NOMO-1 (cell line): ENCODE data around the gene CGA.
"Not testable (repeated sequence)": the region's sequence is repeated elsewhere in the genome, so short reads cannot be mapped to it uniquely, and the experiment has no call there.

Experiments used
- DNase-seq, 2 experiments: peaks; one replicate each; lab custom pipeline; 2025; ENCODE audit not compliant: unreplicated experiment in 2 of 2; lab: John Stamatoyannopoulos, UW

CGA gene

DNA sequence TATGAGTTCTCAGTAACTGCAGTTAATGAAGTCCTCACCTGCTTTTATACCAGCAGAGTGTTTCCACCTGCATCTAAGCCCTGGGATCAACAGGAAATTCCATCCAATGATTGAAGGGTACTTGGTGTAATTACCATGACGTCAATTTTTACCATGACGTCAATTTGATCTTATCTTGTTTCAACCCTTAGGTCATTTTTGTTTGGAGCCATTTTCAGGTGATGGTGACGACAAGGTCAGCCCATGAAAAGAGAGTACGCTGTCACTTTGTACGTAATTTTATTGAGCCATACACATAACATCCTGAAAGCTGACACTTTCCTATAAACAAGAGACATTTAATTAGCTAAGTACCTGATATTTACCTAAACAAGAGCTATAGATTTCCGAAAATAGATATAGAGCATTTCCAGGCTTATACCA lies at the start of gene CGA:
Gene CGA (minus strand): TSS at position 20 of the 423 bp plus-strand sequence. CDS start 6,906 bp downstream, outside the sequence.
- no peak for DNase-seq

DNA sequence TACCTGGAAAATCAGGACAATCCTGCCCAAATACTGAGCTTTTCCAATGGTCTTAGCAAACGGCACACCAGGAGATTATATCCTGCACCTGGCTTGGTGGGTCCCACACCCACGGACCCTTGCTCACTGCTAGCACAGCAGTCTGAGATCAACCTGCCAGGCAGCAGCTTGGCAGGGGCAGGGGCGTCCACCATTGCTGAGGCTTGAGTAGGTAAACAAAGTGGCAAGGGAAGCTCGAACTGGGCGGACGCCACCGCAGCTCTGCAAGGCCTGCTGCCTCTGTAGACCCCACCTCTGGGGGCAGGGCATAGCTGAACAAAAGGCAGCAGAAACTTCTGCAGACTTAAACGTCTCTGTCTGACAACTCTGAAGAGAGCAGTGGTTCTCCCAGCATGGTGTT lies 45.0 kb upstream of the CGA start:
- DNase-seq: not testable (repeated sequence)

DNA sequence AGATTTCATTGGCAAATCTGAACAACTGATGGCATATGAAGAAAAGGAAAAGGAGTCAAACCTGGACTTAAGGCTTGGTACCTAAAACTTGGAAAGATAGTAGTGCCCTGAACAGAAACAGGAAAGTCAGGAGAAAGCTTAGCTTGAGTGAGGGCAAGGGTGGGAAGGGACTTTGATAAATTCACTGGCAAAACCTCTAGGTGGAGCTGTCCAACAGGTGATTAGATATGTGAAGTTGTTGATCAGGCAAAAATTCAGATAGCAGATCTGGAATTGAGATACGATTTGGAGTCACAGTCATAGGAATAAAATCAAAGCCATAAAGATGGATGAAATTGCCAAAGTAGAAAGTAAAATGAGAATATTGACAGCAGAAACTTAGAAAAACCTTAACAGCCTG lies 44.3 kb upstream of the CGA start:
- peak; percentile 37 to 62 for DNase-seq

DNA sequence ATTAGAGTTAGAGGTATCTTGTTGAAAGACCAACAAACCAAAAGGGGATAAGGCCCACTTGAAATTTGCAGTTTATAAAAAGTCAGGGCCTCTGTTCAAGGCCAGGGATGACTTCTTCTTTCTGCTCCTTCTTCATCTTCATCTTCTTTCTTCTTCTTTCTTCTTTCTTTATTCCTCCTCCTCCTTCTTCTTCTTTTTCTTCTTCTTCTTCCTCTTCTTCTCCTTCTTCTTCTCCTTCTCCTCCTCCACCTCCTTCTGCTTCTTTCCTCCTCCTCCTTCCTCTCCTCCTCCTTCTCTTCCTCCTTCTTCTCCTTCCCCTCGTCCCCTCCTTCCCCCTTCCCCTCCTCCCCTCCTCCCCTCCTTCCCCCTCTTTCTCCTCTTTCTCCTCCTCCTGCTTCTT lies 42.1 kb upstream of the CGA start:
- no peak for DNase-seq

DNA sequence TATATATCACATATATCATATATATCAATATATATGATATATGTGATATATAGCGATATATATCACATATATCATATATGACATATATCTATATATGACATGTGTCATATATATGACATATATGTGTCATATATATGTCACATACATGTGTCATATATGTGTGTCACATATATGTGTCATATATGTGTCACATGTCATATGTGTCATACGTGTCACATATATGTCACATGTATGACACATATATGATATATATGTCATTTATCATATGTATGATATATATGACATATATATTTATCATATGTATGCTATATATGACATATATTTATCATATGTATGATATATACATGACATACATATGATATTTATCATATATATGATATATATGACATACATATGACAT lies 32.8 kb upstream of the CGA start:
- DNase-seq: no peak

DNA sequence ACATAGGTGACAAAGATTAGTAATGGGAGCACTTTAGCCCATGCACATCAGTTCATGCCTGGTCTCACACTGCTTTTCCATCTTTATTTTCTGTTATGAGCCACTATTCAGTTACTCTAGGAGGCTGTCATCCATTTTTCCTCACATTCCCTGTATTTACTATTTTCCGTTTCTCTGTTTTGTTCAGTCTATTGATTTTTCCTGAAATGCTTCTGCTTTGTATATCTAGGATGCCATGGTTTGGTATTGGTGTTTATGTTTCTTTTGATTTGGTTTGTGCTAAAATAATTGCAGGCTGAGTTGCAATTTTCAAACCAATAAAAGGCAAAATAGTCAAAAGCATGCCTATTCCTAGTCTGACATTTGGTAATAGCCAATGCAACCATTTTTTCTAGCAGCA lies 31.6 kb upstream of the CGA start:
- DNase-seq: no peak

DNA sequence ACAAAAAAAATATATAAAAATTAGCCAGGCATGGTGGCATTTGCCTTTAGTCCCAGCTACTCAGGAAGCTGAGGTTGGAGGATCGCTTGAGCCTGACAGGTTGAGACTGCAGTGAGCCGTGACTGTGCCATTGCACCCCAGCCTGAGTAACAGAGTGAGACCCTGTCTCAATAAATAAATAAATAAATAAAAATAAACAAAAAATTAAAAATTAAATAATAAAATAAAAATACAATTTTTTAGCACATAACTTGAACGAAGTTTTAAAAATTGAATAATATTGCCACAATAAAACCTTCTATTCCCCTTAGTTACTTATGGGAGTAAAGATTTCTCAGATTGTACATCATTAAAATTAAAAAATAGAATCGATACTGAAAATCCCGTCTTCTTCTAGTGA lies 29.2 kb upstream of the CGA start:
- DNase-seq: no peak

DNA sequence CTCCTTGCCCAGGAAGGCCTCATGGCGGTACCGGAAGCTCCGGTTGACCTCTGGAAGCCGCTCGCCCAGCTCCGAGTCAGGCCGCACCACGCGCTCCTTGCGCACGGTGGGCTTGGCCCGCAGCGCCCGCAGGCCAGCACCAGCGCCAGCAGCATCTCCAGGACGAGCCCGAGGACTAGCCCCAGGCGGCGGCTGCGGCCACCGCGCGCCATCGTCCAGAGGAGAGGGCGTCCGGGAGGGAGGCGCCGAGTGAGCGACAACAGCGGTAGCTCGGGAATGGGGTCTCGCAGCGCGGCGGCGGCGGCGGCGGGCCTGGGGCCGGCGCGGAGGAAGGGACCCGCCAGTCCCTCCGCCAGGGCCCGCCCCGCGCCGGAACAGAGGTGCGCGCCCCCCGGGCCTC lies 27.6 kb upstream of the CGA start:
- DNase-seq: no peak

DNA sequence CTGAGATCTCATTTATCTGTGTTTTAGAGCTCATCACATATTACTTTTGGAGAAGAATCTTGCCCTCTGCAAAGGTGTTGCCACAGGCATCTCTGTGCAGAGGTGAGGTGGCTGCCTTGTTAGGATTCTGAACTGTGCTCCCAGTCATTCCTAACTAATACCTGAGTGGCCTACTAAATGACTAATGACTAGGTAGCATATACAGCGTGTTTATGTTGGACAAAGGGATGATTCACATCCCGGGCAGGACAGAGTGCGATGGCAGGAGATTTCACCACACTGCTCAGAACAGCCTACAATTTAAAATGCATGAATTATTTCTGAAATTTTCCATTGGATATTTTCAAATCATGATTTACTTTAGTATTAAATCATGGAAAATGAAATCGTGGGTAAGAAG lies 23.1 kb upstream of the CGA start:
- no peak for DNase-seq

DNA sequence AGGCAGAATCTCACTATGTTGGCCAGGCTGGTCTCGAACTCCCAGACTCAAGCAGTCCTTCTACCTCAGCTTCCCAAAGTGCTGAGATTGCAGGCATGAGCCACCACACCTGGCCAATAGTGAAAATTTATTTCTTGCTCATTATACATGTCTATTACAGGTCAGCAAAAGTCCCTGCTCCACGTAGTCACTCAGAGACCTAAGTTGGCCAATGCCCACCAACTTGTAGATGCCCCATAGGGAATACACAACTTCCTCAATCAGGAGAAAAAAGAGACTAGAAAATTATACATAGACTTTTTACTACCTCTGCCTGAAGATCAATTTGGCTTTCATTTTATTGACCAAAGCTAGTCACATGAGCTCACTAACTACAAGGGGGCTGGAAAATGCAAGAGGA lies 22.0 kb upstream of the CGA start:
- DNase-seq: no peak

DNA sequence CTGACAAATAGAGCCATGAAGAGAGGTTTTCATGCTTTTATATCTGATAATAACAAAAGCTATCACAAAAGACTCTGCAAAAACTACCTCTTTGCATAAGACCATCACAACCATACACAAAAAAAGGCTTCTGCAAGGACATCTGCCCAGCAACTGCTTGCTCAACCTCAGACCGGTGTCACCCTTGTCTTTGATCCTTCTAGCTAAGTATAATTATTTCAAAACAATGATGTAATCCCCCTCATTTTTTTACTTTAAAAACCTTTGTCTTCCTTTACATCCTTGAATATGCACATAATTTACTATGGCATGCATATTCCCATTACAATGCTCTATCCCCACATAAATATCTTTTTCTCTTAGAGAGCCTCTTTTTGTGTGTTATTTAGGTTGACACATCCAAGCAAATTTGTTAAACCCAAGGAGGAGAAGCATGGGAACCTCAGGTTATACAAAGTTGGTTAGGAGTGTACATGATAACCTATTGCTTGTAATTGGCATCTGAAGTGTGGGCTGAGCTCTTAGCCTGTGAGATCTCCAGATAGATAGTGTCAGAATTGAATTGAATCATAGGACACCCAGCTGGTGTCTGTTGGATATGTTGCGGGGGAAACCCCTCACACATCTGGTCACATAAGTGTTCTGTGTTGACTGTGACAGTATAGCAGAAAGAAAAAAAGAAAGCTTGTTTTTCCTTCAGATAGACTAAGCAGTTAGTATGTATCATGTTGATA lies 20.7 kb upstream of the CGA start:
- DNase-seq: peak in 1 of 2 experiments; percentile 30

DNA sequence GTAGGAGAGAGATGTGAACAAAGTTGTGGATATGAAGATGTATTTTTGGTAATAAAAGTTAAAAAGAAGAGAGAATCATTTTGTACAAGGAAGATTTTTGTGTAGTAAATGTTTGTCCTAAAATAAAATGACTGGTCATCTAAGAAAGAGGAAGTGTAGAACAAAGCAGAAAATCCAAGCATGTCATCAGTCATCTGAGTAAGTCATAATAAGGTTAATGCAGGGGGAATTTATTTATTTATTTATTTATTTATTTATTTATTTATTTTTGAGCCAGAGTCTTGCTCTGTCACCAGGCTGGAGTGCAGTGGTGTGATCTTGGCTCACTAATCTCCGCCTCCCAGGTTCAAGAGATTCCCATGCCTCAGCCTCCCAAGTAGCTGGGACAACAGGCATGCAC lies 15.7 kb upstream of the CGA start:
- DNase-seq: peak in 1 of 2 experiments; percentile 60

DNA sequence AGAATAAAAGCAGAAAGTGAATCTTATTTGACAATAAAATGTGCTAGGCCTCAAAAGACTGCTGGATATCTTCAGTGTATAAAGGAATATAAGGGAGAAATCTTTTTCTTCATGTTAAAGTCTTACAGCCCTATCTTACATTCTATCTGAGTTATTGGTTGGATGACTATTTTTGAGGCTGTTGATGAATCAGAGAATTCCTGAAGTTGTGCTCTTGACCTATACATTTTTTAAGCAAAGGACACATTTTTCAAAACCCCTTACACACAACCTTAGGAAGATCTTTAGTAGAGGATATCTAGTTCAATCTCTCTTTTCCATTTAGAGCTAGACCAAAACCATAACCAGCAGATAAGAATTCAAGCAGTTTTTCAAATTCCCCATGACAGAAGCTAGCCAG lies 10.9 kb upstream of the CGA start:
- no peak for DNase-seq

DNA sequence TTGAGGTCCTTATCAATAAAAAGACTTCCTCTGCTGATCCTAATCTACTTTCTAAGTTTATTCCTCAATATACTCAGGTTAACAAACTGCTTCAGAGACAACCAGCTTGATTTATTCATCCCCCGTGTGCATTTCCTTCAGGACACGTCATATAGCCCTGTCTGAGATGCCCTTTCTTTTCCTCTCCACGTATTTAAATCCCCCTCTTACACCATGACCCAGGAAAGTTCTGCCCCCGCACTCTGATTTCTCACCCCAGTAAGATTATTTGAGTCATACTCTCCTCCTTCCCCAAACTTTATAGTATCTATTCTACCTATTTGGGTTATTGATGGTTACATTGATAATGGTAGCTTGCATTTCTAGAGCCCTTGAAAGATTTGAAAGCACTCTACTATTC lies 9.8 kb upstream of the CGA start:
- DNase-seq: no peak

DNA sequence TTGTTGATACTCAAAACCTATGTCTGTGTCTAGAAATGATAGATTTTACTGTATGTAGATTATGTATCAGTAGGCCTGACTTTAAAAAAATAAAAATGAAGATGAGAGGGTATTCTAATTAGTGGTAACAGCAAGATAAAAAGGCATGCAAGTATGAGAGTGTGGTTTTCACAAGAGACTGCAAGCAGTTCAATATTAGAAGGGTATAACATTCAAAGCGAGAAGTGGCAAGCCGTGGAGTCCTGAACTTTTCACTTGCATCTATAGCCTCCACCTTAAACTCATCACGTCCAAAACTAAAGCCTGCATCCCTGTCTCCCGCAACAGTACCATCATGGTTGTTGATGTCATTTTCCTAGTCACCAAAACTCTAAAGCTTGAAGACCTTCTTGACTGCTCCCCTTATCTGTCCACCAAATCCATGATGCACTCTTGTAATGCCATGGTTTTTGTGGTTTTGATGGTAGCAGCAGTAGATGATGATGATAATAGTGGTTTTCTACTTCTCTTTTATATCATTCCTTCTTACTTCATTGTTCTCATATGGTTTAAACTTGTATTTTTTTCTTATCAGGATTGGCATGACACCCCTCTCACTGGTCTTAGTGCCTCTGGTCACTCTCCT lies 9.2 kb upstream of the CGA start:
- DNase-seq: no peak

DNA sequence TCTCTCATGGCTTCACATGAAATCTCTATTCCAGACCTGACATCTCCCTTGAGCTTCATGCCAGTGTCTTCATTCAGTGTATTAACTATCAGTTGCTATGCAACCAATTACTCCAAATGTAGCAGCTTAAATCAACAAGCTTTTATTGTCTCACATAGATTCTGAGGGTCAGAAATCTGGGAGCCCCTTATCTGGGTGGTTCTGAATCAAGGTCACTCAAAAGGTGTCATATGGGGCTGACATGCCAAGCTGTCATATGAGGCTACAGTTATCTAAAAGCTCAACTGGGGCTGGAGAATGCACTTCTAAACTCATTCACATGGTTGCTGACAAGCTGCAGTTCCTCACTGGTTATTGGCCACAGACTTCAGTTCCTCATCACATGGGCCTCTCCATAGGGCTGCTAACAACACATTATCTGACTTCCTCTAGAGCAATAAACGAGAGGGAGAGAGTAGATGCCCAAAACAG lies 7.3 kb upstream of the CGA start:
- DNase-seq: peak in 1 of 2 experiments; percentile 61

DNA sequence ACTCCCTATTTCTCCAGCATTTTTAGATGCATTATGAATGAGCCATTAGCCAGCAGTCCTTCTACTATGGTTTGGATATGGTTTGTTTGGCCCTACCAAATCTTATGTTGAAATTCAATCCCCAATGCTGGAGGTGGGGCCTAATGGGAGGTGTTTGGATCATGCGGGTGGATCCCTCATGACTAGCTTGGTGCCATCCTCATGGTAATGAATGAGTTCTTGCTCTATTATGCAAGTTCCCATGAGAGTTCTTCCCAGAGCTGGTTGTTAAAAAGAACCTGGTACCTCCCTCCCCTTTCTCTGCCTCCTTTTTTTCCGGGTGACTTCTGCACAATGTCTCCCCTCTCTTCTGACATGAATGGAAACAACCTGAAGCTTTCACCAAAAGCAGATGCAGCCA lies 6.2 kb upstream of the CGA start:
- DNase-seq: no peak

DNA sequence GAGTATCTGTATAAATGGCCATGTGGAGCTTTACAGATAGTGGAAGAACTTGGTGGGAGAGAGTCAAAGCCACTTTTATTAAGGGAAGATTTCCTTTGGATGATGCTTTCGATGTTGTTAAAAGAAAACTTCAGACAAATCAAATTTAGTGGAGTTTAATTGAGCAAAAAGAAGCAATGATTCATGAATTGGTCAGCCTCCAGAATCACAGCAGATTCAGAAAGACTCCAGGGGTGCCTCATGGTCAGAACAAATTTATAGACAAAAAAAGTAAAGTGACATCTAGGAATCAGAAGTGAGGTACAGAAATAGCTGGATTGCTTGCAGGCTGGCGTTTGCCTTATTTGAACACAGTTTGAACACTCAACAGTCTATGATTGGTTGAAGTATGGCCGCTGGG lies 5.3 kb upstream of the CGA start:
- no peak for DNase-seq

DNA sequence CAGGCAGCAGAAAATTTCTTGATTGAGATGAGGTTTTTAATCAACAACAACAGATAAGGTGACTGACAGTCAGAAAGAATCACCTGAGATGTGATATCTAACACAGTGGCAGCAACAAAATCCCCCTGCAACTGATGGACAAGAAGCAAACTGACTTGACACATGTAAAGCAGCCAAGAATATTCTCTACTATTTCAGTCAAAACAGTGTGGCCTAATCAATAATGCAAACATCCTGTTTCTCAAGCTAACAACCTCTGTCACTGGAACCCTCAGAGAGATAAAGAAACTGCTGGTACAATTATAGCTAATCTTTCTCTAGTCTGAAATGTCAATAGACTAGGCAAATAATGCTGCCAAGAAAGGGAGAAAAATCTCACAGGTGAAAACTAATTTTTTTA lies 4.6 kb upstream of the CGA start:
- peak in 1 of 2 experiments; percentile 19 for DNase-seq

DNA sequence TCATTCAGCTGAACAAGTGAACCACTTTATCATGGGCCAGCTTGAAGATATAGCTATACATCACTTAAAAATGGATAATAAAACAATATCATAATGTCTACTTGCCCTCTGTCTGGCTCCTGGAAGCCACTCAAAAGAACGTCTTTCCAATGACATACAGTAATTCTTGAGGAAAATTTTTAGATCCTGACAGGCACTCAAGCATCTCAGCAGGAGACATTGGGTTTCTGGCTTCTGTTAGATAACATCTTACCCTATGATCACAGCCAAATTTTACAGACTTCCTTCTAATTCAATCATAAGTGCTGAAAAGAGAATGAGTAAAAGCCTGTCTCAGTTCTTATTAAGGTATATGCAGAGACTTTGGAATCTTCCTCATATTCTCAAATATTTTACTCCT lies 330 bp downstream of the CGA start:
- DNase-seq: no peak

DNA sequence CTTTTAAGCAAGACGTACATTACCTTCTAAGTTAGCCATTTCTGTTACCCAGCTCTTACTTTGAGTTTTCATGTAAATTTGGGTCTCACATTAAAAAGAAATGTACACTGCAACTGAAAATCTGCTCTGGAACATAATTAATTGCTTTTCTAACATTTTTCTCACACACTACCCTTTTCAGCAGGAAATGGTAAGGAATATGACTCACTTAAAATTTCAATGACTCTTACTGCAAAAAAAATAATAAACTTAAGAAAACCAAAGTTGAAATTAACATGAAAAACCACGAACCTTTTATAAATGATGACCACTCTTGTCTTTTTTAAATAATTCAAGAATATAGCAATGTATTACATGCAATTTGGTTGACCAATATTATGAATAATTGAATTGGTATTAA lies 1.3 kb downstream of the CGA start:
- peak in 1 of 2 experiments; percentile 5 for DNase-seq

DNA sequence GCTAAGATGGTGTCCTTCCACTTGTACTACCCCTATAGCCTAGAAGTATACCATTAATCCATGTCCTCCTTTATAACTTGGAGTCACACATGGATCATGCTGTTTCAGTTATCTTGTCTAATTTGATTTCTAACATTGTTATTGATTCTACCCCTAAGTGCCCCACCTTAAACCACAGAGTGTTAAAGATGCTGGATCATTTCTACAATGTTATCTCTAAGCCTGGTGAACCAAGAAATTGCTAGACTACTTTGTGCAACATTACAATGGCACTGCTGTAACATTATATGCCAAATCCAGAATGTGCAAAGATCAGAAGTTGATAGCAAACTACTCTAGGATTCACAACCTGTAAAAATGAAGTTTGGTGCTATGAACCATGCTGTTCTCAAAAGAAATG lies 1.7 kb downstream of the CGA start:
- DNase-seq: no peak
